ENCODE data around the gene PCED1B.
"Not testable (repeated sequence)": the region's sequence is repeated elsewhere in the genome, so short reads cannot be mapped to it uniquely, and the experiment has no call there.

The PCED1B gene

DNA sequence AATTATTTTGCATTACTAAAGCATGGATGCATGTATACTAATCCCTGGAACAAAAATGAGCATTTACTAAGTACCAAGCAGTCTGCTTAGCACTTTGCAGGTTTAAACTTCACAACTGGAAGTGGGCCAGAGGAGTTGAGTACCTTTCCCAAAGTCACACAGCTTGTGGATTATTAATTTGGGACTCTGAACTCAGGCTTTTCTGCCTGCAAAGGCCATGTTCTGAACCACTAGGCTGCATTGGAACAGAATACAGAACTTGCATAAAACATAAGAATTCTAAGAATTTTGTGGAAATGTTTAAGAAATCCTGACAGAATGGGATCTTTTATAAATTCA is 133.2 kb downstream of the PCED1B start:
- no peak for DNase-seq

DNA sequence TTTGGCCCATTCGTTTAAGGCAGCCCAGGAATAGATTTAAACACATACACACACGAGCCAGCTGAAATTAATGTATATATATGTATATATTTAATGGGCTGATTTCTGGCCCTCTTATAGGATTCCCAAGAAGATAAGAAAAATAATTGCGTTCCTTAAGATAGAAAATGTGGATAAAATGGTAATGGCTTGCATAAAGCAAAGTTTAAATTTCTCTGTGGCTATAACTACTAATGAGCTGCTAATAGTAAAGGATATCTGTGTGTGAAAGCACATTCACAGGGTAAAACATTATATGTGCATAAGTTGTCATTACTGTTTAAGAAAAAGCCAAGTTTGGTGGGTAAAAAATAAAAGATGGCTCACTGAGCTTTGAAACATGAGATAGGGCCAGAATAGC is 134.0 kb downstream of the PCED1B start:
- no peak for DNase-seq

- no peak for DNase-seq
Observed at GRCh38 chr12:47214001-47214619, 134.7 kb downstream of the PCED1B start.

DNA sequence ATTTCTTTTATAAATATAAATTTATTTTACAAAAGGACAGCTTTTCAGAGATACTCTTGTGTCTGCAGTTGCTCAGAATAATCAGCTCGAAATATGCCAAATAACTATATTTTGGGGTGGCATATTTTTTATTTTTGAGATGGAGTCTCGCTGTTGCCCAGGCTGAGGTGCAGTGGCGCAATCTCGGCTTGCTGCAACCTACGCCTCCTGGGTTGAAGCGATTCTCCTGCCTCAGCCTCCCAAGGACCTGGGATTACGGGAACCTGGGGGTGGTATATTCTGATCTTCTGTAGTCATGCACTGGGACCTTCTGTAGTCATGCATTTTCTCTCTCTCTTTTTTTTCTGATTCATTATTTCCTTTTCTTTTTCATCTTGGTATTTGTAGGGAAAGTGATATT is 135.3 kb downstream of the PCED1B start:
- DNase-seq, result no peak

DNA sequence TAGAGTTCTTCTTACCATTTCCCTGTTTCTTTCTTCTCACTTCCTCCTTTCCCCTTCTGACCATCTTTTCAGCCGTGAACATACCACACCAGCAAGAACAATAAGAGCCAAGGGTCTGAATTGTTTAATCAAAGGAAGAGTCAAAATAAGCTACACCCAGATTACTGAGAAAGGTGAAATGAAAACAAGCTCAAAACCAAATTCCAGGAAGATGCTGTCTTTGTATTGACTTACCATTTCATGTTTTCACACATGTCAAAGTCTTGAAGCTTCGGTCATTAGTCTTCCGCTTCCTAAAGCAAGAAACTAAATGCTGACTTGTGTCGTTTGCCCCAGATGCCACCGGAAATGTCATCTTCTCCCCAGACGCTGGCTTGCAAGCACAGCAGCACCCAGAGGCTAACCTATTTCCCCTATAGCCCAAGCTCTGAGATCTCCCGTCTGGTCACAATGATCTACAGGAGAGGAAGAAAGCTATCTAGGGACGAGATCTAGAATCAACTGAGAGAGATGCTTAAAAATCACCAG is 136.8 kb downstream of the PCED1B start:
- DNase-seq, result no peak

GRCh38 chr12:47217595-47217869 is 138.1 kb downstream of the PCED1B start:
- not testable (repeated sequence) for DNase-seq

GRCh38 chr12:47218191-47218654 is 138.8 kb downstream of the PCED1B start:
- DNase-seq, result no peak

- DNase-seq, result no peak
Observed at GRCh38 chr12:47219243-47219642, 139.8 kb downstream of the PCED1B start.

DNA sequence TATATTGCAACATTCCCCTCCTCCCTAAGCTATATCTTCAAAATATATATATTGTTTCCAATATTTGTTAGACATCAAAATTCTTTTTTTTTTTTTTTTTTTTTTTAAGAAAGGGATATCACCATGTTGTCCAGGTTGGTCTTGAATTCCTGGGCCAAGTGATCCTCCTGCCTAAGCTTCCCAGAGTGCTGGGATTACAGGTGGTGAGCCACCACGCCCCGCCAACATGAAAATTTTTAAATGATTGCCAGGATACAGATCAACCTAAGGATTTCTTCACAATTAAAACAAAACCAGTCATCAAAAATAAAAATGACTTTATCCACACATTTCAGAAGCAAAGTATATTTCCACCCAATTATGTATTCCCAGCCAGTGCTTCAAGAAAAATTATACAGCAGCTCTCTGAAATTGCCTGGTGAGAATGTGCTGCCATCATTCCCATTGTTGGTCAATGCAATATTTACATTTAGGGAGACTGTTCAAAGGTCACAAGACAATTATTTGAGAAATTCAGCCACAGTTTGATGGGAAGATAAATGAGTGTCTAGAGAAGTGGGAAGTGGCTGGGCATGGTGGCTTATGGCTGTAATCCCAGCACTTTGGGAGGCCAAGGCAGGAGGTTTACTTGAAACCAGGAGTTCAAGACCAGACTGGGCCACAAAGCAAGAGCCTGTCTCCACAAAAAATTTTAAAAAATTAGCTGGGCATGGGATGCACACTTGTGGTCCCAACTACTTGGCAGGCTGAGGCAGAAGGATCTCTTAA is 142.0 kb downstream of the PCED1B start:
- no peak for DNase-seq

GRCh38 chr12:47222520-47223030 is 143.2 kb downstream of the PCED1B start:
- DNase-seq, result no peak

GRCh38 chr12:47223031-47223847 is 143.8 kb downstream of the PCED1B start:
- DNase-seq, result no peak

DNA sequence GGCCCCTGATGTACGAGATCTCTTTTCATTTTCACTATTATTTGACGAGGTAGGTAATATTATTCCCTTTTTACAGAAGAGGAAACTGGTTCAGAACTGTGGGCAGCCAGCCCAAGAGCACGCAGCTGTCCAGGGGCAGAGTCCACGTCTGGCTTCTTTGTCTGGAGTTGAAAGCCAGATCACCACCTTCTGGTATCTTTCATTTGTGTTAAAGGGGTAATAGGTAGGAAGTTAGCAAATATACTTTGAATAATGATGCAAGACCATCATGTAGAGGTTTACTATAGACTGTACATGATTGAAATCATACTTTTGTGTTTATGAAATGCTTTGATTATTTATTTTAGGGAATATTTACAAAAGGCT is 144.4 kb downstream of the PCED1B start:
- DNase-seq, result no peak

- DNase-seq, result no peak
Observed at GRCh38 chr12:47224563-47225133, 145.2 kb downstream of the PCED1B start.

- no peak for DNase-seq
Observed at GRCh38 chr12:47225356-47225755, 145.9 kb downstream of the PCED1B start.

GRCh38 chr12:47226199-47226598 is 146.8 kb downstream of the PCED1B start:
- DNase-seq, result no peak

GRCh38 chr12:47228802-47229201 is 149.4 kb downstream of the PCED1B start:
- no peak for DNase-seq

DNA sequence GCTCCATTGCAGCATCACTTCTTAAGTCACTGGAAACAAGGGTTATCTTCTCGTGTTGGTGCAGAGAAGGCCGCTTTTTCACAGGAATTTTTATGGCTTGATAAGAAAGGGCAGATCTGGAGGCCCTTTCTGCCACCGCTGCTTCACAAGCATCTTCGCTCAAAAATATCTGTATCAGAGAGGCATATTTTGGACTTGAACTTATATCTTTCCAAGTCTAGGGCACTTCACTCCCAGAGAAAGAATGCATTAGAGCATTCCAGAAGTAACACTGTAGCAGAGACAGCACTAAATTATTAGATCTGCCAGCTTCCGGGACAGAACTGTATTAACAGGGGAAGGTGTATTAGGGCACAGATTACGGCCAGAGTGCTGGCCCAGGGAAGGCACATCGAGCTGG is 152.0 kb downstream of the PCED1B start:
- no peak for DNase-seq

DNA sequence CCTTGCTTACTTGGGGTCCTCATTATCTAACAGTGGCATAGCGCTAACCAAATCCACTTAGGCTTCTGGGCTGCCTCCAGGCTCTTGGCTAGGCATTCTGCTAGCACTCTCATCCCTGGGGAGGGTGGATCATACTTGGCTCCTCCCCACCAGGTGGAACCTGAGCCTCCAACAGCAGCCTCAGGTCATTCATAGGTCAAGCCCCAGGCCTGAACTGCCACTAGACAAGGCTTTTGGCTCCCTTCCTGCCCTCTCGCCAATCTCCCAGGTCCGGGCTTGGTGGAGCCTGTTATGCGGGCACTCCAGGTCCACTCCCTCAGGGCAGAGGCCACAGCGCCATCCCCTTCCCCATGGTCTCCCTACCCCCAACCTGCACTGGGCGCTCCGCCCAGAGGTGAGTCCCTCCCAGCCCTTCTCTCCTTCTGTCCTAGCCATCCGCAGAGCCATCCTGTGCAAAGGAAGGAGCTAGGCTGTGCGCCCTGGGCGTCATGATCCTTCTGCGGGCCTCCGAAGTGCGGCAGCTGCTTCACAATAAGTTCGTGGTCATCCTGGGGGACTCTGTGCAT is 155.2 kb downstream of the PCED1B start:
- DNase-seq, result no peak

DNA sequence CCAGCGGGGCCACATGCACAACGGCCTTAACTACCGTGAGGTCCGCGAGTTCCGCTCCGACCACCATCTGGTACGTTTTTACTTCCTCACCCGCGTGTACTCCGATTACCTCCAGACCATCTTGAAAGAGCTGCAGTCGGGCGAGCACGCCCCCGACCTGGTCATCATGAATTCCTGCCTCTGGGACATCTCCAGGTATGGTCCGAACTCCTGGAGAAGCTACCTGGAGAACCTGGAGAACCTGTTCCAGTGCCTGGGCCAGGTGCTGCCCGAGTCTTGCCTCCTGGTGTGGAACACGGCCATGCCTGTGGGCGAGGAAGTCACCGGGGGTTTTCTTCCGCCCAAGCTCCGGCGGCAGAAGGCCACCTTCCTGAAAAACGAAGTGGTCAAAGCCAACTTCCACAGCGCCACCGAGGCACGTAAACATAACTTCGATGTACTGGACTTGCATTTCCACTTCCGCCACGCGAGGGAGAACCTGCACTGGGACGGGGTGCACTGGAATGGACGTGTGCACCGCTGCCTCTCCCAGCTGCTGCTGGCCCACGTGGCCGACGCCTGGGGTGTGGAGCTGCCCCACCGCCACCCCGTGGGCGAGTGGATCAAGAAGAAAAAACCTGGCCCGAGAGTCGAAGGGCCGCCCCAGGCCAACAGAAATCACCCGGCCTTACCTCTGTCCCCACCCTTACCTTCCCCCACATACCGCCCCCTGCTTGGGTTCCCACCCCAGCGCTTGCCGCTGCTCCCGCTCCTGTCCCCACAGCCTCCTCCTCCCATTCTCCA is 156.0 kb downstream of the PCED1B start:
- DNase-seq, result no peak

GRCh38 chr12:47236109-47236714 is 156.8 kb downstream of the PCED1B start:
- no peak for DNase-seq

GRCh38 chr12:47237751-47238211 is 158.4 kb downstream of the PCED1B start:
- DNase-seq, result no peak

Measured in NCI-H1930 (cell line).